HG03139 (cell line): ENCODE results near the gene CAVIN2.

Experiments
- ATAC-seq: cut with Tn5 transposase; IDR thresholded peaks from one replicate; pipeline ENCODE4 v1.9.1; 2021; ENCODE audit not compliant: unreplicated experiment

Gene CAVIN2

GRCh38 chr2:191840921-191841320 is 6.0 kb downstream of the CAVIN2 start:
- ATAC-seq = no peak

- ATAC-seq = no peak
Measured at GRCh38 chr2:191839918-191840804, 6.7 kb downstream of the CAVIN2 start.

GRCh38 chr2:191838526-191838925 is 8.4 kb downstream of the CAVIN2 start:
- ATAC-seq = no peak

GRCh38 chr2:191836853-191837769 is 9.8 kb downstream of the CAVIN2 start:
- no peak for ATAC-seq

- ATAC-seq = no peak
Measured at GRCh38 chr2:191836471-191836852, 10.4 kb downstream of the CAVIN2 start.

- no peak for ATAC-seq
Measured at GRCh38 chr2:191835539-191836350, 11.1 kb downstream of the CAVIN2 start.

GRCh38 chr2:191835100-191835499 is 11.8 kb downstream of the CAVIN2 start:
- ATAC-seq = no peak

- ATAC-seq = no peak
Measured at GRCh38 chr2:191833356-191833755, 13.5 kb downstream of the CAVIN2 start.

- no peak for ATAC-seq
Measured at GRCh38 chr2:191832668-191833067, 14.2 kb downstream of the CAVIN2 start.

GRCh38 chr2:191831410-191831994 is 15.4 kb downstream of the CAVIN2 start:
- no peak for ATAC-seq

GRCh38 chr2:191824398-191824797 is 22.5 kb downstream of the CAVIN2 start:
- ATAC-seq = no peak

- ATAC-seq = no peak
Measured at GRCh38 chr2:191821078-191821477, 25.8 kb downstream of the CAVIN2 start.

- ATAC-seq = no peak
Measured at GRCh38 chr2:191818725-191819350, 28.1 kb downstream of the CAVIN2 start.

GRCh38 chr2:191818133-191818532 is 28.8 kb downstream of the CAVIN2 start:
- ATAC-seq = no peak

GRCh38 chr2:191815010-191815409 is 31.9 kb downstream of the CAVIN2 start:
- no peak for ATAC-seq

GRCh38 chr2:191813943-191814342 is 32.9 kb downstream of the CAVIN2 start:
- ATAC-seq = no peak

GRCh38 chr2:191811807-191812602 is 34.9 kb downstream of the CAVIN2 start:
- ATAC-seq = peak; percentile 75

- no peak for ATAC-seq
Measured at GRCh38 chr2:191806396-191806795, 40.5 kb downstream of the CAVIN2 start.

- ATAC-seq = no peak
Measured at GRCh38 chr2:191804766-191805165, 42.1 kb downstream of the CAVIN2 start.
